ENCODE data around the gene NOX5.

NOX5 gene

GRCh38 chr15:69081310-69082004, 67.0 kb downstream of the NOX5 start:
- TF ChIP-seq ZNF274 (IDR thresholded peaks at IDR 0.05; ENCODE audit: low read depth, low read length): no peak
- H3K4me3 ChIP-seq (ENCODE audit: low read length): no peak overlapping the region

GRCh38 chr15:69082021-69082502, 67.6 kb downstream of the NOX5 start:
- no peak overlapping the region for H3K4me3 ChIP-seq (ENCODE audit: low read length)

DNA sequence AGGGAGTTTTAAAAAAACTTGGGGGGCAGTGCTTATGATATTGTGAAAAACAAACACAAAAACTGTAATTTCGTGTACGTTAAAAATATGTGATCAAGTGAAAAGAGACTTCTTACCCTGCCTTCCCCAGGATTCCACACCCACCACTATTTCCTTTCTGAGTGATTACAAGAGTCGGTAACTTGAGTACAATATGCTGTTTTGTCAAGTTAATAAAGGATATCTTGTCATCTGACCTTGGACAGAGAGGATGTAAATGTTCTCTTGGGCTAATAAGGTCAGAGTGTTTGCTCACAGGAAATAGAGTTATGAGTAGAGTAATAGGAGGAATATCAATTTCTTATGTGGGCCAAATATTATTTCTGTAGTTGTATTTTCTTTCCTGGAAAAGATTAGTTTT, 68.1 kb downstream of the NOX5 start:
- TF ChIP-seq ZNF274 (IDR thresholded peaks at IDR 0.05; ENCODE audit: low read depth, low read length): no peak
- no peak overlapping the region for H3K4me3 ChIP-seq (ENCODE audit: low read length)

More at GRCh38 chr15:69082021-69082502, 67.6 kb downstream of the NOX5 start:
- no peak for TF ChIP-seq ZNF274 (IDR thresholded peaks at IDR 0.05; ENCODE audit: low read depth, low read length)

DNA sequence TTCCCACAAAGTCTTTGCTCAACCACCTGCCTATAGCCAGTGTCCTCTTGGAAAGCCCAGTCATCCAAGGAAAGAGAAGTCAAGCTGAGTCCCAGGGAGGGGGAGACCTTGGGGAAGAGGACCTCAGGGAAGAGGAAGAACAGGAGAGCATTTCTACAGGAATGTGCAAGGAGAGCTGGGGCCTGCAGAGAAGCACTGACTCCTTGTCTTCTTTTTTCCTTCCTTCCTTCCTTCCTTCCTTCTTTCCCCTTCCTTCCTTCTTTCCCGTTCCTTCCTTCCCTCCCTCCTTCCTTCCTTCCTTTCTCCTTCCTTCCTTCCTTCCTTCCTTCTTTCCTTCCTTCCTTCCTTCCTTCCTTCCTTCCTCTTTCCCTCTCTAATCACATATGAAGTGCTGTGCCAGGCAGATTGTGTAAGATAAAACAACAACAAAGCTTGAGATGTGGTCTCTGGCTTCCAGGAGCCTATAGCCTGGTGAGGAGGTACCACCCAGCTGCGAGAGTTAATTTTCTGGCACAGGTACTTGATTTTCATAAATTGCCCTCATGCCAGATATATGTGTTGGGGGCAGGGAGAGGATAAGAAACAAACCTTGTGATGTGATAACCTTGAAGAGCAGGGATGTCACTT, 70.0 kb downstream of the NOX5 start:
- no peak overlapping the region for H3K4me3 ChIP-seq (ENCODE audit: low read length)
- TF ChIP-seq ZNF274 (IDR thresholded peaks at IDR 0.05; ENCODE audit: low read depth, low read length): no peak

- no peak overlapping the region for H3K4me3 ChIP-seq (ENCODE audit: low read length)
- no peak for TF ChIP-seq ZNF274 (IDR thresholded peaks at IDR 0.05; ENCODE audit: low read depth, low read length)
Measured at GRCh38 chr15:69085325-69086081, 71.0 kb downstream of the NOX5 start.

DNA sequence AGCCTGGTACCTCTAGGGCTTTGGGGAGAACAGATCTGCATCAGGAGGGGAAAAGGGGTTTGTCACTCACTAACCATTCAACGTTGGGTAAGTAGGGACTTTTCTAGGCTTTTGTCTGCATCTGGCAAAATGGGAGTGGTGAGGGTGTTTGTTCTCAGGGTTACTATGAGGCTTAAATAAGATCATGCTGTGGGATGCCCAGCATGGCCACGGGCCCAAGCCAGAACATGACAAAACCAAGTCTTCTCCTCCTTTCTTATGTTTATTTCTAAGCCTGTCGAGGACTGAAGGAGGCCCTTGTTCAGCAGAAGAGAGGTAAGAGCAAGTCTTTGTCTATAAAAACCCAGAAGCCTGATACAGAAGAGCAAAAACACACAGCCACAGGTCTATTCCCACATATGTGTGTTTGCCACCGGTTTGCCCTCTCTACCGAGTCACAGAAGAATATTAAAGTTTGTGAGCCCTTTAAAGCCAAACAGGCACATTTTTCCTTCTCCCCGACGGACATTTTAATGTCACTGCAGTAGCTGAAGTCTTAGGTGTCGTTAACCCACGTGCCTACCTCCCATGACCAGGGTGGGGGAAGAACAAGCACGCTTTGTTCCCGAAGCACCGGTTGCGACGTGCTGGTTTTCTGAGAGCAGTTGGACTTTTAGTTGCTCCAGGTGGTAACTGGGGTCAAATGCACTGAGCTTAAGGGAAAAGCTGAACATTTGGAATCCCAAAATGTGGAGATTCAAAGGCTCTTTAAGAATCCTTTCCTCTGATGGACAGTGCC, 72.1 kb downstream of the NOX5 start:
- TF ChIP-seq ZNF274 (IDR thresholded peaks at IDR 0.05; ENCODE audit: low read depth, low read length): no peak
- H3K4me3 ChIP-seq (ENCODE audit: low read length): no peak overlapping the region

- no peak overlapping the region for H3K4me3 ChIP-seq (ENCODE audit: low read length)
- TF ChIP-seq ZNF274 (IDR thresholded peaks at IDR 0.05; ENCODE audit: low read depth, low read length): no peak
Measured at GRCh38 chr15:69087366-69087976, 73.0 kb downstream of the NOX5 start.

DNA sequence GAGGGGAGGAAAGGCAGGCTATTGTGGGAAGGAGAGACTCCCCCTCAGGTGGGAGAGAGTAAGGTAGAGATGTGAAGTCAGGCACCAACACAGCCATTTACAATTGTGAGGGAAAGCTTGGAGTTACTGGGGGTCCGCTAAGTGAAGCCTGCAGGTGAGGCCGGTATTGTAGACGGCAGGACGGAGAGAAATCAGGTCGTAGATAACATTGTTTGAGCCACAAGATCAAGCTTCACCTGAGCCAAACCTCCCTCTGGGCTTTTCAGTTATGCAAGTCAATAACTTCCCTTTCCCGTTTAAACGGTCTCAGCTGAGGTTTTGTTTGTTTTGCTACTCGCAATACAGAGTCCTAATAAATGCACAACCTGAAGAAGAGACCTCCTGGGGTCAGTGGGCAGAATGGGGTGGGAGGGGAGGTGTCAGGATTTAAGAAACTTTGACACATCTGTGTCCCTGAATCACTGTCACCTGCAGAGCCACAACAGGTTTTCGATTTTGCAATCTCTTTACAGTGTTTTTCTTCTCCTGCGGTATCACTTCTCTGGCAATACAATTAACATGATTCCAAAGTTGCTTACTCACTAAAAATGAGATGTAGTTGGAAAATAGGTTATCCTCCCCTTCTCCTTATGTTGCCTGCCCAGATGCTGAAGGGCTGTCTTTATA, 73.9 kb downstream of the NOX5 start:
- no peak for TF ChIP-seq ZNF274 (IDR thresholded peaks at IDR 0.05; ENCODE audit: low read depth, low read length)
- H3K4me3 ChIP-seq (ENCODE audit: low read length): no peak overlapping the region

GRCh38 chr15:69089258-69089657, 74.8 kb downstream of the NOX5 start:
- H3K4me3 ChIP-seq (ENCODE audit: low read length): no peak overlapping the region
- TF ChIP-seq ZNF274 (IDR thresholded peaks at IDR 0.05; ENCODE audit: low read depth, low read length): no peak

DNA sequence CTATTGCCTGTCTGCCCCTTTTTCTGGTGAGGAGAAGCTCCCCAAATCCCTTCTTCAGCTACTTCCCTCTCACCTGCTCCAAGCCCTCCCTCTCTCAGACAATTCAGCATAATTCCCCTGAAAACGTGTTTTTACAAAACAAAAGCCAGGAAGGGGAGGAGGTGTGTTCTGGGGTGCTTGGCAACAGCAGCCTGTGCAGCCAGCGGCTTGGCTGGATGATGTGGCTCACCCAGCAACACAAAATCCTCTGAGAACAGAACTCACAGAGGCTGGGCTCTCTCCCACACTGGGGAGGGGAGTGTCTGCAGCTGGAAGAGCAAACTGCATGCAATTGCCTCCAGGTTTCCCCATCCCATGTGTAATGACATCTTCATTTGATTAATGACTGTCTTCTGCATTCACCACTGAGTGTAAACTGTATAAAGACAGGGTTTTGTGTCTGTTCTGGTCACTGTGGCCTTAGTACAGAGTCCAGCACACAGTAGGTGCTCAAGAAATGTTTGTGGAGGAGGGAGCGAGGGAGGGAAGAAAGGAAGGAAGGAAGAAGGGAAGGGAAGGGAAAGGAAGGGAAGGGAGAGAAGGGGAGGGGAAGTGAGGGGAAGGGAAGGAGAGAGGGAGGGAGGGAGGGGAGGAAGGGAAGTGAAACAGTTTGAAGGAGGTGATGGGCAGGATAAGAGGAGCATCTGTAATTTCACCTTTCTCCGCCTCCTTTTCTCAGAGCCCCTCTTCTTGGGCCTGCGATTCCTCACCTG, 75.9 kb downstream of the NOX5 start:
- TF ChIP-seq ZNF274 (IDR thresholded peaks at IDR 0.05; ENCODE audit: low read depth, low read length): no peak
- no peak overlapping the region for H3K4me3 ChIP-seq (ENCODE audit: low read length)

GRCh38 chr15:69091654-69092053, 77.2 kb downstream of the NOX5 start:
- no peak for TF ChIP-seq ZNF274 (IDR thresholded peaks at IDR 0.05; ENCODE audit: low read depth, low read length)
- no peak overlapping the region for H3K4me3 ChIP-seq (ENCODE audit: low read length)

GRCh38 chr15:69092159-69092558, 77.7 kb downstream of the NOX5 start:
- H3K4me3 ChIP-seq (ENCODE audit: low read length): no peak overlapping the region
- TF ChIP-seq ZNF274 (IDR thresholded peaks at IDR 0.05; ENCODE audit: low read depth, low read length): no peak

Data from GM08714 (cell line).